Measurements from ENCODE around the gene ZBED5.

- TF ChIP-seq POLR2A (IDR thresholded peaks at IDR 0.05) (no peak), POLR2AphosphoS5 (IDR thresholded peaks at IDR 0.05) (no peak)
- TF ChIP-seq, protein P1, sequence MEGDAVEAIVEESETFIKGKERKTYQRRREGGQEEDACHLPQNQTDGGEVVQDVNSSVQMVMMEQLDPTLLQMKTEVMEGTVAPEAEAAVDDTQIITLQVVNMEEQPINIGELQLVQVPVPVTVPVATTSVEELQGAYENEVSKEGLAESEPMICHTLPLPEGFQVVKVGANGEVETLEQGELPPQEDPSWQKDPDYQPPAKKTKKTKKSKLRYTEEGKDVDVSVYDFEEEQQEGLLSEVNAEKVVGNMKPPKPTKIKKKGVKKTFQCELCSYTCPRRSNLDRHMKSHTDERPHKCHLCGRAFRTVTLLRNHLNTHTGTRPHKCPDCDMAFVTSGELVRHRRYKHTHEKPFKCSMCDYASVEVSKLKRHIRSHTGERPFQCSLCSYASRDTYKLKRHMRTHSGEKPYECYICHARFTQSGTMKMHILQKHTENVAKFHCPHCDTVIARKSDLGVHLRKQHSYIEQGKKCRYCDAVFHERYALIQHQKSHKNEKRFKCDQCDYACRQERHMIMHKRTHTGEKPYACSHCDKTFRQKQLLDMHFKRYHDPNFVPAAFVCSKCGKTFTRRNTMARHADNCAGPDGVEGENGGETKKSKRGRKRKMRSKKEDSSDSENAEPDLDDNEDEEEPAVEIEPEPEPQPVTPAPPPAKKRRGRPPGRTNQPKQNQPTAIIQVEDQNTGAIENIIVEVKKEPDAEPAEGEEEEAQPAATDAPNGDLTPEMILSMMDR (IDR thresholded peaks at IDR 0.05), result no peak
These were observed 33.0 kb downstream of the ZBED5 start for GRCh38 chr11:10824888-10825287.
